Nephron progenitor cell (in vitro differentiated cells): ENCODE measurements around the gene CORO2A.

Experiments
- DNase-seq: peaks from one replicate; pipeline ENCODE4 v3.0.0; 2021
- H3K27ac Mint-ChIP-seq: 2 replicates; pipeline ENCODE4 v1.8.0; 2021; ENCODE audit warnings: mild to moderate bottlenecking, moderate library complexity, mixed read lengths
- H3K27me3 Mint-ChIP-seq: 2 replicates; pipeline ENCODE4 v1.8.0; 2021; ENCODE audit warnings: mild to moderate bottlenecking, low read depth, mixed read lengths; ENCODE audit not compliant: poor library complexity
- H3K36me3 Mint-ChIP-seq: 2 replicates; pipeline ENCODE4 v1.8.0; 2021; ENCODE audit warnings: low read depth, mixed read lengths
- H3K4me1 Mint-ChIP-seq: 2 replicates; pipeline ENCODE4 v1.8.0; 2021; ENCODE audit warnings: mixed read lengths
- H3K4me3 Mint-ChIP-seq: 2 replicates; pipeline ENCODE4 v1.8.0; 2021; ENCODE audit warnings: mild to moderate bottlenecking, moderate library complexity, mixed read lengths
- H3K9me3 Mint-ChIP-seq: 2 replicates; pipeline ENCODE4 v1.8.0; 2021; ENCODE audit warnings: mild to moderate bottlenecking, moderate library complexity, mixed read lengths
- TF ChIP-seq, protein P1 (sequence below): fragments of 200-600 bp; sonication (generic); IDR thresholded peaks from 2 replicates; pipeline ENCODE4 v1.5.0; 2021; ENCODE audit warnings: antibody characterized with exemption

Gene CORO2A

DNA sequence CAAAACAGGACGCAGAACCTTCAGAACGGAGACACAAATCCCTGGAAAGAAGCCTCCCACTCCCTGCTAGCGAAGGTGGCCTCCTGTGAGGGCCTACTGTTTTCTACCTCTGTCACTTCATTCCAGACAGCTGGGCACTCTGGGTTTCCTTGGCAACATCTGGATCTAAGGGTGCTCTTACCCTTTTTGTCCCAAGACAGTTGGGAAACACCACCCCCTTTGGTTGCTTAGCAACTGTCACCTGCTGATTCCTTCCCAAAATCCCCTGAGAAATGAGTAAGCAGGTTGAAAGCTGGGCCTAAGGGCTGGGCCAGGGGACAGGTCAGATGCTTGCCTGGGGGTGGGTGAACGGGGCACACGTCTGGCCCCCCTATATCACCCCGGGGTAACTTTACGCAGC, 106.5 kb downstream of the CORO2A start:
- peaks cover 24% of the 10 kb centered on the region for H3K27me3 Mint-ChIP-seq
- peaks cover 17% of the 10 kb centered on the region for H3K36me3 Mint-ChIP-seq
- H3K4me1 Mint-ChIP-seq, result peaks cover 12% of the 10 kb centered on the region
- no peak for DNase-seq
- H3K27ac Mint-ChIP-seq, result no peak overlapping the region
- no peaks in the 10 kb centered on the region for H3K9me3 Mint-ChIP-seq
- TF ChIP-seq, protein P1, sequence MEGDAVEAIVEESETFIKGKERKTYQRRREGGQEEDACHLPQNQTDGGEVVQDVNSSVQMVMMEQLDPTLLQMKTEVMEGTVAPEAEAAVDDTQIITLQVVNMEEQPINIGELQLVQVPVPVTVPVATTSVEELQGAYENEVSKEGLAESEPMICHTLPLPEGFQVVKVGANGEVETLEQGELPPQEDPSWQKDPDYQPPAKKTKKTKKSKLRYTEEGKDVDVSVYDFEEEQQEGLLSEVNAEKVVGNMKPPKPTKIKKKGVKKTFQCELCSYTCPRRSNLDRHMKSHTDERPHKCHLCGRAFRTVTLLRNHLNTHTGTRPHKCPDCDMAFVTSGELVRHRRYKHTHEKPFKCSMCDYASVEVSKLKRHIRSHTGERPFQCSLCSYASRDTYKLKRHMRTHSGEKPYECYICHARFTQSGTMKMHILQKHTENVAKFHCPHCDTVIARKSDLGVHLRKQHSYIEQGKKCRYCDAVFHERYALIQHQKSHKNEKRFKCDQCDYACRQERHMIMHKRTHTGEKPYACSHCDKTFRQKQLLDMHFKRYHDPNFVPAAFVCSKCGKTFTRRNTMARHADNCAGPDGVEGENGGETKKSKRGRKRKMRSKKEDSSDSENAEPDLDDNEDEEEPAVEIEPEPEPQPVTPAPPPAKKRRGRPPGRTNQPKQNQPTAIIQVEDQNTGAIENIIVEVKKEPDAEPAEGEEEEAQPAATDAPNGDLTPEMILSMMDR, result no peak
- no peak overlapping the region for H3K4me3 Mint-ChIP-seq

DNA sequence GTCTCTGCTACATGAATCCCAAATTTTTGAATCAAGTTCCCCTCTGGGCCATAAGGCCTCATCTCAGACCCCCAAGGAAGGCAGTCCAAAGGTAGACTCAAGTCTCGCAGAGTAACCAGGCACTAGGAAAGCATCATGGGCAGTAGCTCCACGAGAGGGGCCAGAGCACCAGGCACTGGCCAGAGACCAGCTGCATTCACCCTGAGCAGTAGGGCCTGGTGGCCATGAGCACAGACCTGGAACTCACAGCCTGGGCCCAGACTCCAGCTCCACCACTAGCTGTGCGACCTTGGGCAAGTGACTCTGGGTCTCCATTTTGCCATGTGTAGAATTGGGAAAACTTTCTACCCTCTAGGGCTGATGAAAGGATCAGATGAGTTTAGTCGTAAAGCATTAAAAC, 107.4 kb downstream of the CORO2A start:
- TF ChIP-seq, protein P1, result no peak
- Mint-ChIP-seq H3K36me3 (peaks cover 17% of the 10 kb centered on the region), H3K4me3 (no peak overlapping the region), H3K4me1 (peaks cover 12% of the 10 kb centered on the region), H3K27ac (peak overlapping the region; percentile 69), H3K27me3 (peaks cover 22% of the 10 kb centered on the region), H3K9me3 (no peaks in the 10 kb centered on the region)
- no peak for DNase-seq

DNA sequence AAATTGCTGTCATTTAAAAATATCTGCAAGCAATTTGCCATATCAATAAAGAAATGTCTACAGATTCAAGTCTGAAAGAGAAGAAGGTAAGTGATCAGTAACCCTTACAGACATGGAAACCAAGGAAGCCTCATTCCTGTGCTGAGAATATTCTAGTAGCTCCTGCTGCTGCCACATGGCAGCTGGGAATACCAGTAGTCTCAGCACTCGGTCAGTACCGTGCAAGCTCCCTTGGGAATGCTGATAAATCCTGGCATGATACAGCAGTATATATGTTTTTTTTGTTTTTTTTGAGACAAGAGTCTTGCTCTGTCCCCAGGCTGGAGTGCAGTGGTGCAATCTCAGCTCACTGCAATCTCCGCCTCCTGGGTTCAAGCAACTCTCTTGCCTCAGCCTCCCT, 108.0 kb downstream of the CORO2A start:
- Mint-ChIP-seq H3K9me3 (no peaks in the 10 kb centered on the region), H3K27ac (no peak overlapping the region), H3K4me1 (peaks cover 12% of the 10 kb centered on the region), H3K27me3 (peaks cover 15% of the 10 kb centered on the region), H3K36me3 (peaks cover 17% of the 10 kb centered on the region), H3K4me3 (no peak overlapping the region)
- TF ChIP-seq, protein P1, result no peak
- DNase-seq, result no peak

DNA sequence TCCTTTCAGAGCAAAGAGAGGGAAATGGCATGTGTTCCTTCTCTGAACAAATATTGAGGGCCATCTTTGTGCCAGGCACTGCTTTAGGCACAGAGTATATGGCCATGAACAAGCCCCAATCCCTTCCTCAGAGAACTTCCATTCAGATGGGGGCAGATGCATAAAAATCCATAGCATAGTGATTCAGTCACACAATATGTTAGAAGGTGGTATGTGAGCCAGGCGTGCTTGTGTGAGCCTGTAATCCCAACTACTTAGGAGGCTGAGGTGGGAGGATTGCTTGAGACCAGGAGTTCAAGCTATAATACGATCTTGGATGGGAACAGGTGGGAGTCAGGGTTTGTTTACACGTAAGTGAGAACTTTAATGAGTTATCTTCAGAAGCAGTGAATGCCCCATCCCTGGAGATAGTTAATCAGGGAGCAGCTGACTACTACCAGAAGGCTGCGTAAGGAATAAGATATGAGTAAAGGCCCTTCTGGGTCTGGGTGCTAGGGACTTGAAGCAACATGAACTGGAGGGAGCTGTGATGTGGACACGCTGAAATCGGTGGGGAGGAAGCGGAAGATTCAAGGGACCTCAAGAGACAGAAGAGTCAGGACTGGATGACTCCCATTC, 108.8 kb downstream of the CORO2A start:
- H3K27ac Mint-ChIP-seq, result peak overlapping the region; percentile 39
- no peaks in the 10 kb centered on the region for H3K9me3 Mint-ChIP-seq
- peaks cover 12% of the 10 kb centered on the region for H3K4me1 Mint-ChIP-seq
- H3K27me3 Mint-ChIP-seq, result peaks cover 10% of the 10 kb centered on the region
- peaks cover 21% of the 10 kb centered on the region for H3K36me3 Mint-ChIP-seq
- H3K4me3 Mint-ChIP-seq, result no peak overlapping the region
- no peak for DNase-seq
- TF ChIP-seq, protein P1, result no peak

DNA sequence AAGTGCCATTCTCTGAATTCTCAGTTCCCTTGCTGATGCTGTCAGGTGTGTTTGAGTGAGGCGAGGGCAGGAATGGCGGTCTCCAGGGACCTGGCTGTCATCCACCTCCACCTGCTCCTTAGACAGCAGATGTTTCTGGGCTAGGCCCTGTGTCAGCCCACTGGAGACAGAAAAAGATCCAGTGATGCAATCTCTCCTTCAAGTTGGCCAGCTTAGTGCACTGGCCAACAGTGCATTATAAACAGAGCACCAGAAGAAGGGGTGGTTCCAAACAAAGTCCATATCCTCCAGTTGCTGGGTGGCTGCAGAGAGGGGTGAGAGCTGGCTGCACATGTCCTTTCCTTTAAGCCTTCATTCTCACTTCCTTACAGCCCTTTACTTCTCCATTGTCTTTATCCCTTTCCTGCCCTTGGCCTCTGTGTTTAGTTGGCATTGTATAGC, 109.4 kb downstream of the CORO2A start:
- Mint-ChIP-seq H3K4me3 (no peak overlapping the region), H3K9me3 (no peaks in the 10 kb centered on the region), H3K27ac (no peak overlapping the region), H3K27me3 (peaks cover 4% of the 10 kb centered on the region), H3K36me3 (peaks cover 23% of the 10 kb centered on the region), H3K4me1 (peaks cover 12% of the 10 kb centered on the region)
- TF ChIP-seq, protein P1, result no peak
- no peak for DNase-seq
